Mesenchymal stem cell (in vitro differentiated cells and primary cell): Measurements from ENCODE around the gene HOXA7.

Source experiments
- DNase-seq: peaks from one replicate; pipeline ENCODE4 v3.0.0-alpha.2; 2013
- H2AFZ ChIP-seq: one replicate; pipeline ENCODE4 v1.6.1; 2013; ENCODE audit warnings: low read depth, mild to moderate bottlenecking, control low read depth, inconsistent platforms, low read length, moderate library complexity
- H2AK5ac ChIP-seq: 2 replicates; pipeline ENCODE4 v1.6.1; 2013; ENCODE audit warnings: low read length, moderate library complexity, mild to moderate bottlenecking, inconsistent platforms; ENCODE audit not compliant: severe bottlenecking
- H2BK120ac ChIP-seq: one replicate; pipeline ENCODE4 v1.6.1; 2013; ENCODE audit warnings: low read depth, mild to moderate bottlenecking, inconsistent platforms, low read length, moderate library complexity
- H2BK12ac ChIP-seq, 2 experiments: one replicate each; pipeline ENCODE4 v1.6.1; 2013; ENCODE audit warnings: inconsistent platforms in 2 of 2, low read length in 2 of 2, mild to moderate bottlenecking in 2 of 2, moderate library complexity in 2 of 2, control low read depth in 1 of 2
- H2BK15ac ChIP-seq: one replicate; pipeline ENCODE4 v1.6.1; 2013; ENCODE audit warnings: mild to moderate bottlenecking, low read depth, inconsistent platforms; ENCODE audit not compliant: poor library complexity, severe bottlenecking
- H2BK5ac ChIP-seq: 2 replicates; pipeline ENCODE4 v1.6.1; 2013; ENCODE audit warnings: low read depth, mild to moderate bottlenecking, low read length, control low read depth, inconsistent platforms; ENCODE audit not compliant: poor library complexity, severe bottlenecking
- H3K14ac ChIP-seq, 2 experiments: one replicate each; pipeline ENCODE4 v1.6.1; 2013; ENCODE audit warnings: inconsistent platforms in 2 of 2, low read length in 2 of 2, control low read depth in 1 of 2, mild to moderate bottlenecking in 1 of 2, moderate library complexity in 1 of 2
- H3K18ac ChIP-seq, 2 experiments: one replicate each; pipeline ENCODE4 v1.6.1; 2013; ENCODE audit warnings: inconsistent platforms in 2 of 2, low read length in 2 of 2, control low read depth in 1 of 2, low read depth in 1 of 2, mild to moderate bottlenecking in 1 of 2
- H3K23ac ChIP-seq, 2 experiments: one replicate each; pipeline ENCODE4 v1.6.1; 2013; ENCODE audit warnings: inconsistent platforms in 2 of 2, low read length in 2 of 2, mild to moderate bottlenecking in 2 of 2, moderate library complexity in 2 of 2, control low read depth in 1 of 2
- H3K27ac ChIP-seq: 2 replicates; pipeline ENCODE4 v1.5.1; 2013; ENCODE audit warnings: mild to moderate bottlenecking, moderate library complexity, low read length, control low read depth, inconsistent platforms; ENCODE audit not compliant: poor library complexity, severe bottlenecking
- H3K27me3 ChIP-seq, 2 experiments: 2 replicates each; pipeline versions ENCODE4 v1.6.1 to v1.7.0; 2013; ENCODE audit warnings: low read length in 2 of 2, mild to moderate bottlenecking in 2 of 2, moderate library complexity in 2 of 2, control low read depth in 1 of 2, inconsistent platforms in 1 of 2; ENCODE audit not compliant: control insufficient read depth in 1 of 2, insufficient read depth in 1 of 2
- H3K36me3 ChIP-seq, 2 experiments: 2 replicates each; pipeline versions ENCODE4 v1.6.1 to v1.7.0; 2013; ENCODE audit warnings: low read length in 2 of 2, control low read depth in 1 of 2, inconsistent platforms in 1 of 2, low read depth in 1 of 2, mild to moderate bottlenecking in 1 of 2; ENCODE audit not compliant: insufficient read depth in 2 of 2, control insufficient read depth in 1 of 2
- H3K4ac ChIP-seq, 2 experiments: one replicate each; pipeline ENCODE4 v1.6.1; 2013; ENCODE audit warnings: inconsistent platforms in 2 of 2, low read length in 2 of 2, mild to moderate bottlenecking in 2 of 2, moderate library complexity in 2 of 2, control low read depth in 1 of 2, low read depth in 1 of 2
- H3K4me1 ChIP-seq: 2 replicates; pipeline ENCODE4 v1.6.1; 2013; ENCODE audit warnings: low read depth, low read length, control low read depth; ENCODE audit not compliant: control insufficient read depth, insufficient read depth
- H3K4me2 ChIP-seq: 2 replicates; pipeline ENCODE4 v1.6.1; 2013; ENCODE audit warnings: low read length, mild to moderate bottlenecking, inconsistent platforms; ENCODE audit not compliant: poor library complexity, severe bottlenecking
- H3K4me3 ChIP-seq, 2 experiments: 2 replicates each; pipeline versions ENCODE4 v1.5.1 to v1.7.0; 2013; ENCODE audit warnings: low read length in 2 of 2, mild to moderate bottlenecking in 2 of 2, control low read depth in 1 of 2, low read depth in 1 of 2; ENCODE audit not compliant: insufficient read depth in 1 of 2
- H3K79me1 ChIP-seq: replicated peaks from 2 replicates; pipeline ENCODE4 v1.6.1; 2013; ENCODE audit warnings: mild to moderate bottlenecking, control low read depth, low read length, inconsistent platforms; ENCODE audit not compliant: poor library complexity, severe bottlenecking
- H3K9ac ChIP-seq: 2 replicates; pipeline ENCODE4 v1.7.0; 2013; ENCODE audit warnings: mild to moderate bottlenecking, low read length, moderate library complexity
- H3K9me3 ChIP-seq: 2 replicates; pipeline ENCODE4 v1.7.0; 2013; ENCODE audit warnings: mild to moderate bottlenecking, low read length; ENCODE audit not compliant: control insufficient read depth
- H4K8ac ChIP-seq: one replicate; pipeline ENCODE4 v1.6.1; 2013; ENCODE audit warnings: inconsistent platforms, mild to moderate bottlenecking, low read length, moderate library complexity
- H4K91ac ChIP-seq: one replicate; pipeline ENCODE4 v1.6.1; 2013; ENCODE audit warnings: mild to moderate bottlenecking, low read length, inconsistent platforms
- WGBS: methylation state at CpG from one replicate; pipeline ENCODE4 v1.1.7; 2013; ENCODE audit warnings: mixed read lengths; 5-methylcytosine and 5-hydroxymethylcytosine counted together

Gene HOXA7

DNA sequence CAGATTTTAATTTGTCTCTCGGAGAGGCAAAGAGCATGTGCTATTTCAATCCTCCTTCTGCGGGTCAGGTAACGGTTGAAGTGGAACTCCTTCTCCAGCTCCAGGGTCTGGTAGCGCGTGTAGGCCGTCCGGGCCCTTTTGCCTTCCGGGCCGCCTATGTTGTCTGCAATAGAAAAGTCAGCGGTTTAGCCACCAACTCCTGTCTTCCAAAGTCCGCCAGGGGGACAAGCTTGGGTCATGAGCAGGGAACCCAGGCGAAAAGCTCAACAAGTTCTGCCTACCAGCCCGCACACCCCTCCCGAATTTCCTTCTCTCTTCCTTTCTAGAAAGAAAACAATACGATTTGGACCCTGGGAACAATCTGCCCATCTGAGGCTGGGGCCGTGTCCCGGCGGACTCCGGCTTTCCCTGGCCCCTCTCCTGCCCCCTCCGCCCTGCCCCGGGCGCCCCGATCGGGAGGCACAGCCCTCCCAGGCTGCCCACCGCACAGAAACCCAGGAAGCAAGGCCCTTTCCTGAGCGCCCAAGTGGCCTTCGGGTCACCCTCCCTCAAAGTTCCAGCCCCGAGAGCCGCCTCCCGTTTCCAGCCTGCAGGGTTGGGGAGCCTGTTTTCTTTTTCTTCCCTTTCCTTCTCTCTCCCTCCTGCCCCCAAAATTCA, 14.4 kb downstream of the HOXA7 start:
- H3K36me3 ChIP-seq: peaks cover 8 to 43% of the 10 kb centered on the region in 2 experiments
- no peak overlapping the region for H2BK12ac ChIP-seq
- peak overlapping the region; percentile 29 for H3K27ac ChIP-seq
- no peak overlapping the region for H4K8ac ChIP-seq
- peak; percentile 59 for DNase-seq
- H2AK5ac ChIP-seq: no peak overlapping the region
- H3K4me3 ChIP-seq: peak overlapping the region; percentile 82 to 96
- peak overlapping the region in 1 of 2 experiments; percentile 32 for H3K23ac ChIP-seq
- peak overlapping the region; percentile 85 for H3K4me2 ChIP-seq
- H3K9ac ChIP-seq: peak overlapping the region; percentile 97
- peaks cover 6% of the 10 kb centered on the region for H3K79me1 ChIP-seq
- peaks cover 0 to 7% of the 10 kb centered on the region in 2 experiments for H3K27me3 ChIP-seq
- no peak overlapping the region for H3K18ac ChIP-seq
- peak overlapping the region; percentile 90 for H2BK5ac ChIP-seq
- no peak overlapping the region for H2BK15ac ChIP-seq
- H3K4ac ChIP-seq: no peak overlapping the region
- no peak overlapping the region for H2BK120ac ChIP-seq
- 11% methylated on average over 30 of the region's 30 CpGs for WGBS
- no peaks in the 10 kb centered on the region for H3K9me3 ChIP-seq
- no peak overlapping the region for H4K91ac ChIP-seq
- no peak overlapping the region for H3K14ac ChIP-seq
- peaks cover 6% of the 10 kb centered on the region for H3K4me1 ChIP-seq
- H2AFZ ChIP-seq: no peak overlapping the region

DNA sequence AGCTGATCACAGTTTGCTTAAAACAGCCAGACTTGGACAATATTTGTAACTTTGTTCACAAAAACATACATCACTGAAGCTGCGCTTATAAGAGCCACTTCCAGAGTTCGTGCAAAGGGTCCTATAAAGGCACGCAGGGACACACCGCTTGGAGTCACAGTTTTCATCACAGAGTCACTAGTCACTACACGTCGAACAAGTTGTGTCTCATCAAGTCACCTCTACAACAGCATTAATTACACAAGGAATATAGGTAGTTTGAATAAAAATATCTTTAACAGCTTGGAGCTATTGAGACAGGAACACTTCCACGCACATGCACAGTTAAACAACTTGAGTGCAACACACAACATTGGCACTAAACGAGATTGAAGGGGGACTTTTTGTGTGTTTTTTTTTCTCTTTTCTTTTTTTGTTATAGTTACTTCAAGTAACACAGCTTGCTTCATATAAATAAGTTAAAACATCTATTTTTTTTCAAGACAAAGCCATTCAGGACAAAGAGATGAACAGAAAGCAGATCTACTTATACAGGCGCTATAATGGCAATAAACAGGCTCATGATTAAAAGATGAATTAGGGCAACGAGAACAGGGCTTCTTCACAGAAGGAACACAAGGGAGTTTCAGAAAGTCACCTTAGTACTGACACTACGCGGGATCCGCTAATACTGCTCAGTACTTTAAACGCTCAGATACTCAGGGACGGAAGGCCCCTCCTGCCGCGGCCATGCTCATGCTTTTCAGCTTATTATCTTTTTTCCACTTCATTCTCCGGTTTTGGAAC, 15.1 kb downstream of the HOXA7 start:
- peak overlapping the region; percentile 16 for H3K27ac ChIP-seq
- WGBS: 61% methylated on average over 14 of the region's 18 CpGs
- H3K4me3 ChIP-seq: peak overlapping the region; percentile 26 to 82
- peak overlapping the region; percentile 97 for H3K9ac ChIP-seq
- H2BK12ac ChIP-seq: no peak overlapping the region
- peaks cover 8% of the 10 kb centered on the region for H3K4me1 ChIP-seq
- DNase-seq: no peak
- H2AFZ ChIP-seq: no peak overlapping the region
- H3K36me3 ChIP-seq: peaks cover 8 to 40% of the 10 kb centered on the region in 2 experiments
- H3K14ac ChIP-seq: no peak overlapping the region
- no peak overlapping the region for H3K4ac ChIP-seq
- no peak overlapping the region for H4K91ac ChIP-seq
- no peak overlapping the region for H4K8ac ChIP-seq
- H3K18ac ChIP-seq: no peak overlapping the region
- peaks cover 4% of the 10 kb centered on the region for H3K79me1 ChIP-seq
- no peak overlapping the region for H2BK15ac ChIP-seq
- H3K27me3 ChIP-seq: no peaks in the 10 kb centered on the region
- no peak overlapping the region for H2BK5ac ChIP-seq
- H3K4me2 ChIP-seq: peak overlapping the region; percentile 85
- H3K9me3 ChIP-seq: no peaks in the 10 kb centered on the region
- H3K23ac ChIP-seq: no peak overlapping the region
- no peak overlapping the region for H2AK5ac ChIP-seq
- no peak overlapping the region for H2BK120ac ChIP-seq

DNA sequence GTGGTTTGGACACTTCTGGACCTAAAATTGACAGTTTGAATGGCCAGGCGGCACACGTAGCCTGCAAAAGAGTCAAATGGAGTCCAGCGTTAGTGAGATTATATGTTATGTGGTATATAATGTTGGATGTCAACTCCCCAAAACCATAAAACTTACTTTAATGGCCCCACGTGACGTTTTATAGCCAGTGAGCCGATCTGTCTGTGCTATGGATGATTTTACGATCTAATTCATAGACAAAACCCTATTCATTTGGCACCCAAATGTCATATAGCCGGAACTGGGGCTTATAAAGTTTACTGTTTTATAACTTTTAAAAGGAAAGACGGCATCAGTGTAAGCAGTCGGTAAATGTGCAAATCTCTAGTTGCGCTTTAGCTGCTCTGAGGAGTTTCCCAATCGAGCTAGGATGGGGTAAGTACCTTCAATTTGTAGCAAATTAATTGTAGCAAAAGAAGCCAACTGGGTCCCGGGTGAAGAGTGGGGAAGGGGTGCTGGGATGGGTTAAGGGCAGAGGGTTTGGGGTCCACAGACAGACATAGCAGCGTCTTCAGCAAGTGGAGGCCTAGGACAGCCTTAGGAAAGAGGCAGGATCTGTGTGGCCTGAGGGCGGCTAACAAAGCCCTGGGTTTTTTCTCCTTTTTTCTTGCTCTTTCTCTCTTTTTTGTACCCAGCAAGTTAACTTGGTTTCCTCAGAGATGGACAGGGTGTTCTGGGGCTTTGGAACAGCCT, 16.2 kb downstream of the HOXA7 start:
- Histone ChIP-seq H2BK120ac (no peak overlapping the region), H3K36me3 (peaks cover 3 to 34% of the 10 kb centered on the region in 2 experiments), H2BK15ac (no peak overlapping the region), H3K18ac (no peak overlapping the region), H3K4me1 (peaks cover 11% of the 10 kb centered on the region), H3K4me3 (peak overlapping the region; percentile 70 to 82), H2AK5ac (no peak overlapping the region), H3K79me1 (no peaks in the 10 kb centered on the region), H3K4me2 (peak overlapping the region; percentile 49), H4K91ac (no peak overlapping the region), H3K23ac (no peak overlapping the region), H3K4ac (no peak overlapping the region), H3K9ac (peak overlapping the region; percentile 97), H2BK5ac (peak overlapping the region; percentile 88), H3K14ac (no peak overlapping the region), H3K27me3 (no peaks in the 10 kb centered on the region), H2AFZ (no peak overlapping the region), H2BK12ac (no peak overlapping the region), H4K8ac (no peak overlapping the region), H3K27ac (peak overlapping the region; percentile 83), H3K9me3 (no peaks in the 10 kb centered on the region)
- no peak for DNase-seq
- 31% methylated on average over 14 of the region's 15 CpGs for WGBS
